Activated CD8-positive, alpha-beta memory T cell treated with anti-CD3 and anti-CD28 coated beads, Interleukin-2, amount 50 U/mL, for 24 hours (primary cell): ENCODE results near the gene HIBADH.

ENCODE experiments used
- DNase-seq: peaks from one replicate; pipeline ENCODE4 v3.0.0-alpha.2; 2020; ENCODE audit errors: extremely low read depth

Gene HIBADH

DNA sequence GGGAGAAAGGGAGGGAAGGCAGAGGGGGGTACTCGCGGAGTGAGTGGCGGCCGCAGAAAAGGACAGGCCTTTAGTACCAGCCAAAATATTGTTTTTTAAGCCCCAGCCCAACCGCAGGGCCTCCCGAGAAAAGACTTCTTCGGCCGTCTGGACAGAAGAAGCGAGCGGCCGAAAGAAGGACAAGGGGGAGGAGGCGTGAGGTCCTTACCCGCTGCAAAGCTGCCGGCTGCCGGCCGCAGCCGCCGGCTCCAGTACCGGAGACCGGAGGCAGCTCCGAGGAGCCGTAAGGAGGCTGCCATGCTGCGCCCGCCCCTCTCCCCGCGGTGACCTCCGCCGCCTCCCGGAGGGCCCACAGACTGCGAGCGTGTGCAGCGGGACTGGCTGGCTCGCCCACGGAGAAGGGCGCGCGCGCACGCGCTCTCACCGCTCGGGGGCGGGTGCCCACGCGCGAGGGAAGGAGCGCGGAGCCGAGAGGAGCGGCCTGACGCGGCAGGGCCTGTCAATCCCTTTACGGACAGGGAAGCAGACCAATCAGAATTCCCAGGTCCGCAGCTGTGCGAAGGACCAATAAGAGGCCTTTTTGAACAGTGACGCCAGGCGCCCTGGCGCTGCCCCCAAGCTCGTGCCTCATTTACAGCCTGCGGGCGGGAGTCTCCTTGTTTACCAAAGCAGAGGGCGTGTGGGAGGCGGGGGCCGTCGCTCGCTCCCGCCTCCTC is at the start of gene HIBADH:
Gene HIBADH, minus strand, starts transcription at position 394 of the 716 bp plus-strand sequence. Its CDS starts 95 bp downstream, at position 299.
- peak; percentile 91 for DNase-seq

DNA sequence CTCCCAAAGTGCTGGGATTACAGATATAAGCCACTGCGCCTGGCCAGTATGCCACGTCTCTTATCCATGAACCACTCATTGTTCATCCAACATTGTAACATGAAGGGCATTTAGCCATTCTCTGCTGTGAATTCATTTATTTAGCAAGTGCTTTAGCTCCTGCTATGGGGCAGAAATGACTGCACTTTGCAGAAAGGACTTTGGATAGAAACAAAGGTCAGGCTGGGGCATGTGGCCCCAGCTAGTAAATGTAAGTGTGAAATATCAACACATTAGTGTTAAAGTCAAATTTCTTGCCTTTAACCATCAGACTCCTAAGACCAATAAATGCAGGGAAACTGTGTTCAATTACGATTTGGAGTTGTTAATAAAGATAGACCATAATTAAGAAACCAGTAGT is 49.5 kb upstream of the HIBADH start:
- DNase-seq: no peak

DNA sequence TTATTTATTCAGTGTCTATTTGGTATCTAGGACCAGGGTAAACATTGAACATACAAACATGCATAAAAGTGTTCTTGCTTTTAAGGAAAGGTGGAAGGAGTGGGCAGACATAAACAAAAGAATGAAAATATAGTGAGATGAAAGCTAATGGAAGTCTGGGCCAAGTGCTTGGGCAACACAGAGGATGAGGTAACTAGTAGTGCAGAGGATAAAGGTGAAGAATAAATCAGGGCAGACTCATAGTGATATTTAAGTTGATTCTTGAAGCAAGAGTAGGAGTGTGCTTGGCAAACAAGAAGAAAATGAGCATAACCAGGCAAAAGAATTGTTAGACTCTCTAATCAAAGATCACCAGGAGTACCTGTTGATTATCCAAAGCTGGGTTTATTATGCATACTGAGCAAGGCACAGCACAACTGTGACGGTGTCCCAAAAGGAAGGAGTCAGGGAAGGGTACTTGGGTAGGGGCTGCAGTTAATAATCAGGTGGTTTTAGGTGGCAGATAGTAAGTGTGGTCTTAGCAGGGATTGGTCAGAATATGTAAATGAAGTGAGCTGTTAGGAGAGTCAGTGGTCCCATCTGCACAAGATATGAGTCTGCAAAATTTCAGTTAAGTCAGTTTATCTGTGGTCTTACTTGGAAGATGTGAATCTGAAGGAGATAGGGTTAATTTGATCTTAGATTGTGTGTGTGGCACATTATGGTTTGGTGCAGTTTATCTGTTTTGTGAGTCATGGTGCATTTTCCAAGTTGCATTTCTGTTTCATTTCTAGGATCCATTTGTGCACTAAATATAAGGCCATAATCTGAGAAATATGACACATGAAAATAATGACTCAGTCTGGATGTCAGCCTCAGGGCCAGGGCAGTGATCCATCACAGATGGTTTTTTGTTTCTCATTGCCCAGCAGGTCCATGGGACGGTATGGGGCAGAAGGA is 46.7 kb upstream of the HIBADH start:
- no peak for DNase-seq

DNA sequence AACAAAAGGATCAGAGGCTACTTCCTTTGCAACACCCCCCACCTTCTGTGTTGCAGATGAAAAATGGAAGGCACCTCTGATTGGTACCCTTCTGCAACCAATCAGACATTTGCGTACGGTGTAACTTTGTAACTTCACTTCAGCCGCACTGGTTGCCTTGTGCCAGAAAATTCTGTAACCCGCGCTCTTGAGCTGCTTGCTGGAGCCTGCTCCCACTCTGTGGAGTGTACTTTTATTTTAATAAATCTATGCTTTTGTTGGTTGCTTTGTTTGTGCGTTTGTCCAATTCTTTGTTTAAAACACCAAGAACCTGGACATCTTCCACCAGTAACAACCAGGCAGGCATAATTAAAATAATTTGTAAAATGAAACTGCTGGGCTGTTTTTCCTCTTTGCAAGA is 45.8 kb upstream of the HIBADH start:
- DNase-seq: no peak

DNA sequence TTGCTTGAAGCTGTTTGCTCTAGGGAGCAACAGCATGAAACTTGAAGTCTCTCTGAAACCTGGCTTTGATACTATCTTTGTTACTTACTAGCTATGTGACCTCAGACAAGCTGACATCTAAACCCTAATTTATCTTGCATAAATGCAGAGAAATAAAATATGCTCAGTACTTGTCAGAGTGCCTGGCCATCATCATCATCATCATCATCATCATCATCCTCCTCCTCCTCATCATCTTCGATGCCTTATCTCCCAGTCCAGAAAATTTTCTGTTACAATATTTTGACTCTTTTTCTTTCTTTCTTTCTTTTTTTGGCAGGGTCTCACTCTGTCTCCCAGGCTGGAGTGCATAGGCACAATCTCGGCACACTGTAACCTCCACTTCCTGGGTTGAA is 42.5 kb upstream of the HIBADH start:
- DNase-seq: no peak

DNA sequence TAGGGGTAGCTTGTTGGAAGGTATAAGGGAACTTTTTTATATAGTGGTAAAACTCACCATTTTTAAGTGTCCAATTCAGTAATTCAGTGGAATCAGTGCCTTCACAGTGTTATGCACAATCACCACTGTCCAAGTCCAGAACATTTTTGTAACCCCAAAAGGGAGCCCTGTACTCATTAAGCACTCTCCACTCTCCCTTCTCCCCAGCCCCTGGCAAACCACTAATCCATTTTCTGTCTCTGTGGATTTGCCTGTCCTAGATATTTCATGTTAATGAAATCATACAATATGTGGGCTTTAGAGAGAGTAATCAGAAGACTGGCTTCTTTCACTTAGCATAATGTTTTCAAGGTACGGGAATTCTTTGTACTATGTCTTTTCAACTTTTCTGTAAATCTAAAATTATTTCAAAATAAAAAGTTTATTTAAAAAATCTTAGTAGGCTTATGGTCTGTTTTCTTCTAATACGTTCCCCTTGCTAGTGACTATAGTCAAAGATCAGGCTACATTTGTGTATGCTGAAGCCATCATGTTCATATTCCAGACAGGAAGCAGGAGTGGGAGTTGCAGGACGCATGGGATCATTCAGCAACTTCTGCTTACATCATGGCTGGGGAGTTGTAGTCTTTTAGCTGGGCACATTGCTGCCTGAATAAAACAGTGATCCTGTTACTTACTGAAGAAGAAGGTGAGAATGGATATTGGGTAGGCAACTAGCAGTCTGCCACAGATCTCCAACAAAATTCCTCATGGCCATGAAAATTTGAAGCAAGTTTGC is 41.9 kb upstream of the HIBADH start:
- no peak for DNase-seq

DNA sequence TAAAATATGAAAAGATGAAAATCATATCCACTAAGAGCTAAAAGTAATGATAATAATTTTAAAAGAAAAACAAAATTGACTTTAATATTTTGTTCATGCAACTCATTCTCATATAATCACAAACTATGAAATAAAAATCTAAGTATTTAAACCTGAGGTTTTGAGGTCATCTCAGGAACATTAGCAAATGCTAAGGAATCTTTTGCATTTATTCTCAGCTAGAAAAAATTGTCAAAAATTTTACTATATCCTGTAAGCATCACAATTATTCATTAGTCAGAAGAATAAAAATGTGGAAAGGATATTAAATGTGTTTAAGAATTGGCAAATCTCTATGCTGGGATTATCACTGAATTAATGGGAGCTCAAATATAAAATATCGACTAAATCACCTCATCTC is 40.5 kb upstream of the HIBADH start:
- DNase-seq: no peak

DNA sequence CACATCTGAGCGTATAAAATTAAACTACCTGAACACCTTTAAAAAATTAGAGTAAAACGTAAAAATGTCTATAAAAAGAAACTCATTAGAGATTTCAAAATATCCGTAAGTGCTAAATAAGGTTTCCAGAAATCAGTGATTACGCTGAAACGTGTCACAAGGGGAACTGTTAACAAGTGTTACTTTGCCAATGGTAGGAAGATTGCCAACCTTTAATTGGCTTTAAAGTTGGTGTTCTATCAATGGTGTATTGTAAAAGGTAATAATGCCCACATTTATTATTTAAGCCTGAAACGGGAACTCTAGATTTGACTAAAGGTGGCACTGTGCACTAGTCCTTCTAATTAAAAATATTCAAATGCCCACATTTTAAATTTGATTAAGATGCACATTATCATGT is 37.8 kb upstream of the HIBADH start:
- DNase-seq: no peak

DNA sequence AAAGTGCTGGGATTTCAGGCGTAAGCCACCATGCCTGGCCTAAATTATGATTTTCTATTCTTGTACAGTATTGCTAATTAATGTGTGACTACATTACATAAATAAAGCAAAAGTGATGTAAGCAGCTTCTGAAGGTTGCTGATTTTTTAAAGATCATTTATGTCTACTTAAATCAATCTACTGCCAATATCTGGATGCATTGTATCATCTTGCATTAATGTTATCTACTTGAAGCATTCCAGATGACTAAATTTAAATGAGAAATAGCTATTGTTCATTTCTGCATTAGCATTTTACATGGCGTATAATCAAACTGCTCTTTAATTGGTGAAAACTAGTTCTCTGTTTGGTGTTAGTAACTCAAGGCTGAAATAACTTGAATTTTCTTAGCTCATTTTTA is 37.1 kb upstream of the HIBADH start:
- DNase-seq: no peak

DNA sequence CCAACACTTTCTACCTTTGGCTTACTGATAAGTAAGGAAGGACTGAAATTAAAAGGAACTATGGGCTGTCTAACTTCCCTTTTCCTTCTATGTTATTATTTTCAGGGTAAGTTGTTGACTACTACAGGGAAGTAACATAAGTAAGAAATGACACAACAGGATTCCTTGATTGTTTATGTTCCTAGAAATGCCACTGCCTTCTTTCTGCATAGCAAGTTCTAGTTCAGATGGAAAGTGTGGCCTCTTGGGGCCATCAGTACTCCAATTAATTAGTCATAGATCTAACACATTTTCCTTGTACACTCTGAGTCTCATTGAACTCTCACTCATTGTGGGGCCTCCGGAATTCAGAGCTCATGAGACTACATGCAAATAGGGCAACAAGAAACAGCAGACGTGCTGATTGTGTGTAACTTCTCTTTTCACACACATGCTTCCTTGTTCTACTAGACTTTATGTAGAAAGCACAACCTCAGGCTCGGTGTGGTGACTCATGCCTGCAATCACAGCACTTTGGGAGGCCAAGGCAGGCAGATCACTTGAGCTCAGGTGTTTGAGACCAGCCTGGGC is 35.3 kb upstream of the HIBADH start:
- DNase-seq: no peak

DNA sequence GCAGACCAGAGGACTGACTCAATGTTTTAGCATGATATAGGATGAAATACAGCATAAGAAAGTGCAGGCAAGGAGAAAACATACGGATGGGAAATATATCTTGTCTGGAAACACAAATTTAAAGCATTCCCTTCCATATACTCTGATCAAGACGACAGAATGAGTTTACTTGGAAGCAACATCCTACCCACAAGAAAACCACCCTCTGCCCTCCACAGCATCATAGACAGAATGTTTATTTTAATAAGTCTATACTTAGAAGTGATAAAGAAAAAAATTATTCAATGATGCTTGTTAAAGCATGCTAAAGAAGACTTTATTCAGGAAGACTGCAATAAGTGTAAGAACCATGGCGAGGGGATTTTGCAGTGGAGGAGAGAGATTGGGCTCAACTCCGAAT is 32.4 kb upstream of the HIBADH start:
- no peak for DNase-seq

DNA sequence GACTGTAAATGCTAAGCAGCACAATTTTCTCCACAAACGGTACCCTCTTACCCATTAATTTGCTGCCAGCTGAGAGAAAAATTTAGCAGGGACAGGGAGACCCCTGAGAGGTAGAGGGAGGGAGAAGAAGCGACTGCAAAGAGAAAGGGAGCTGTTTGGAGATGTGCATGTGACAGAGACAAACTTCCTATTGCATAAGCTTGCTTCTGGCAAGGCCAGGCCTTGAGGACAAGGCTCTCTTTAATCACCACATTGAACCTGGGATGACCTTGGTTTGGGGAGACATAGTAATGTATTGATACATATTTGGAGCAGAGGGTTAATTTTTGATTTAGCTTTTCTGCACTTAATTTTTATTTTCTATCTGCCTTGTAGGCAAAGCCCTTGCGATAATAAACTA is 31.1 kb upstream of the HIBADH start:
- no peak for DNase-seq

DNA sequence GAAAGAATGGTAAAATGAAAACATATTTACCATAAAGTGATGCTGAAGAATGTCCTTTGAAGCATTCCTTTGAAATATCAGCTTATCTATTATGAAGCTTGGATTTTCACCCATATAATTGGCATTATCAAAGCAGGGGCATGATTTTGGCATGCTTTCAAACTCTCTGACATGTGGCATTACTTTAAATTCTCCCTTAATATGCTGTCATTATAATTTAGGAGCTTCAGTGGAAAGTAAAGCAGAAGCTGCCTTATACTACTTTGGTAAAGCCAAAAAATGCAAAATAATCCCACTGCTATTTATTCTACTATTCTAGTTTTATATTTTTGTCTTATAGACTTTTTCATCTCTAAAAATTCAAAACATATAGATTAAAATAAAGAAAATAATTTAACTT is 28.0 kb upstream of the HIBADH start:
- DNase-seq: no peak

DNA sequence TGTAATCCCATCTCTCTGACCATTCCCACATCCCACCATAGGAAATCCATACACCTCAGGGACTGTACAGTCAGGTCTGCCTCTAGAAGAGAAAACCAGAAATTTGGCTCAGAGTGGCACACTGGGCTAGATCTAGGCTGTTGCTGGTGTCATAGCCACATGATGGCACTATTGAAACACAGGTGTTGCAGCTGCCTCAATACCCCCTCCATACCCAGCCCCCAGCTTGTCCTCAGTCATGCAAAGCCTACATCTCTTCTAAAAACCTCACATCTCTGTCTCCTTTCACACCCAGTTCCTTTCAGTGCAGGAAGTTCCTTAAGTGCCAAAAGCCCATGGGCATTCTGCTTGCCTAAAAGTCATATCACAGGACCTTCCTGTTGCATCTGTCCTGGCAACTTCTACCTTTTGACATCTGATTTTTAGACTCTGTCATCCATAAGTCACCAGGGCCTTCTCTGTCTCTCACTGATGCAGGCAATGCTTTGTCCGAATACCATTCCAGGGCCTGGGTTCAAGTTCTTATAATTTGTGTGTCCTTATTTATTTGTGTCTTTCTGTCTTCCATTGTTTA is 27.0 kb upstream of the HIBADH start:
- DNase-seq: no peak

DNA sequence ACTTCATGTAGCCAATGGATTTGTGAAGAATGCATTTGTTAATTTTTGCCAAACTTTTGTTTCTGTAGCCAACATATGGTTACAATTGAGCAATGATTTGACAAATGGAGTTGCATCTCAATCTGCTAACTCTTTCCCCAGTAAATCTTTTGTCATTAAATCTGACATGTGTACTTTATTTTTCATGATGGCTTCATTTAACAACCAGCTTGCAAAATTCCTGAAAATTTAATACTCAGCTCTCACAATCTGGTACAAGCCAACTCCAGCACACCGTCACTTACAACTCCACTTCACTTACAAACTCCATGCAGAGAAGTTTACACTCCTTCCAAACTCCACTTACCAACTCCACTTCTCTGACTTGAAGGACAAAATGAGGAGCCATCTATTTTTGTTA is 26.5 kb upstream of the HIBADH start:
- DNase-seq: no peak

DNA sequence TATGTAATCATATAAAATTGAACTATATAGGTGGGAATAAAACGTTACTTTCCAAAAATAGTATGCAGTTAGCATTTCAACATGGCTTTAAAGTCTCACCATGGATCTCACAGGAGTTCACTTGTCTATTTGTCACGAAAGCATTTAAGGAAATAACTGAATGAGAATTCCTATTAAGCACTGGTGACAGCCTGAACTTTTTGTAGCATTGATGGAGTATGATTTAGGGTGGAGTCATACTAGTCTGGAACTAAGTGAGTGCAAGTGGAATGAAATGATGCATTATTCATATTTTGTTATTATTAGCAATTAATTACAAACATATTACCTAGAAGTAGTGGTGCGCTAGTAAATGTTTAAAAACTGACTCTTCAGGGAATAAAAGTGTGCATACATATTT is 26.0 kb upstream of the HIBADH start:
- DNase-seq: no peak

DNA sequence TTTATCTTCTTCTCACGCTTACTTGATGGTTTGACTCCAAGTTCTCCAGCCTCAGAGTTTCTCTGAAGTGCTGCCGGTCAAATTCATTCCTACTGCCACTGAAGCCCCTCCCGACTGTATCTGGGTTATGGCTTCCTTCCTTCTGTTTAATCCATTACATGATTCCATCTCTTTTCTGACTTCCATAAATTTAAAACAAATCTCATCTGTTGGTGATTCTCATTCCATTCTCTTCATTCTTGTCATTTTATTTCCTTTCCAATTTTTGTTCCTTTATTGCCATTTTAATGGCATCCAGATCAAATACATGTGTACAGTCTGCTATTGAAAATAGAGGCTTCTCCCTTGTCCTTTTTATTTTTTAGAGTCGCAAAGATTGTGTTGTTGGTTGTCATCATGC is 25.4 kb upstream of the HIBADH start:
- DNase-seq: no peak

DNA sequence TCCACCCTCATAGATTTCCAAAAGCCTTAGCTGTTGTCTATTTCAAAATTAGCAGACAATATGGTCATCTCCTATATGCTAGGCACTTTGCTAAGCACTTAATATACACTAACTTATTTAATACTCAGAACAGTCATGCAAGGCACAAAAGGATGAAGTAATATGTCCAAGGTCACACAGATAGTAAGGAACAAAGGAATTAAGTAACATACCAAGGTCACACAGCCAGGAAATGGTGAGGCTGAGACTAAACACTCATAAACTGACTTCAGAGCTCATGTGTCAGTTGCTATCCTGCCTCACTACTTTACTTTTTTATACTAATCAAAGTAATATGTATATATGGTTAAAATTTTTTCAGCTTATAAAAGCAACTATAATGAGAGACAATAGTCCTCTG is 23.6 kb upstream of the HIBADH start:
- no peak for DNase-seq

DNA sequence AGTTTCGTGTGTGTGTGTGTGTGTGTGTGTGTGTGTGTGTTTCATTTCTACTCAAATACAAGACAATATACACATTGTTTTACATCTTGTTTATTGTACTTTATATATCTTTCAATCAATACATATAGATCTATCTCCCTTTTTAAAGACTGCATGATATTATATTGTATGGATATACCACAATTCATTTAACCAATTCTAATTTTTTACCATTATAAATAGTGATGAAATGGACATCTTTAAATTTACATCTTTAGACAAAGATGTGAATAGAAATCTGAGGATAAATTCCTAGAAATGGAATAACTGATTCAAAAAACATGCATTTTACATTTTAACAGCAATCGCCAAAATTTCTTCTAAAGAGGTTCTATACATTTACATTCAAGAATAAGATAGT is 23.2 kb upstream of the HIBADH start:
- DNase-seq: no peak

DNA sequence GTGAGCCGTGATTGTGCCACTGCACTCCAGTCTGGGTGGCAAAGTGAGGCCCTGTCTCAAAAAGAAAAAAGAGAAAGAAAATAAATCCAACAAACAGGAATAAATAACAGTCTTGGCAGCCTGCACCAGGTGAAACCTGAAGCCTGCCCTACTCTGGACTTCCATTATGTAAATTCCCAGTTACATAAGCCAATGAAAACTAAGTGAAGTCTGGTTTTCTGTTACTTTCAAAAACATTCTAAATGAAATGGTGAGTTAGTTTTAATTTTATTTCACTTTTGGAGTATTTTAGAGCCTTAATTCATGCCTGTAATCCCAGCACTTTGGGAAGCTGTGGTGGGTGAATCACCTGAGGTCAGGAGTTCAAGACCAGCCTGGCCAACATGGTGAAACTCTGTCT is 22.5 kb upstream of the HIBADH start:
- DNase-seq: no peak

DNA sequence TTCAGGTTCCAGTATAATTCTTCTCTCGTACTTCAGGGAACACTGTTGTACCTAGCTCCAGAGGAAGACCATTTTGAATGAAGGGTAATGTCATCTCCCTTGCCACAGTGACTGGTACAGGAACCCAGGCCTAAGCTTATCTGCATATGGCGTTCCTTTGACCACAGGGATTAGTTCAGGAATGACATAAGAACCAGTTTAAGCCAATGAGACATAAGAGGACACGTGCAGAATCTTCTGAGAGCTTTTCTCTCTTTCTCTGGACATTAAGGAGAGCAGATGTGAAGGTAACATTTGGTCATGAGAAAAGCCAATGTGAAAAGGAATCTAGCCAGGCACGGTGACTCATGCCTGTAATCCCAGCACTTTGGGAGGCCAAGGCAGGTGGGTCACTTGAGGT is 21.8 kb upstream of the HIBADH start:
- no peak for DNase-seq

DNA sequence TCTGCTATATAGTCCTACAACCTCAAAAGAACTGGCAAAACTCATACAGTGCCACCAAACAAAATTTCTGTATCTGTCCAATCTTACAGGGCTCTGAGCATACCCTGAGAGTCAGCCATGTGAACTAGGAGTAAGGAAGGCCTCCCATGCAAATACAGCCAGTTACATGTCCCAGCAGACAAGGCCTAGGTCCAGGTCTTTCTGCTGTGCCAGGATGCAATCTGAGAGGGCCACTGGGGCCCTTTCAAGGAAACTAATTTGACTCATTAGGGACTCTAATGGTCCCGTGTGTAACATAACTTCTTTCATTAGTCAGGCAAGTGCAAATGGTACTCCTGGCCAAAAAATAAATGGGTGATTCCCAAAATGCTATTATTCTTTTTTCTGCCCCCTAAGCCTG is 17.9 kb upstream of the HIBADH start:
- no peak for DNase-seq
